ENCODE results near the gene DPPA4.

DPPA4 gene

GRCh38 chr3:109278141-109278540 lies 59.2 kb downstream of the DPPA4 start:
- TF ChIP-seq, protein P1, sequence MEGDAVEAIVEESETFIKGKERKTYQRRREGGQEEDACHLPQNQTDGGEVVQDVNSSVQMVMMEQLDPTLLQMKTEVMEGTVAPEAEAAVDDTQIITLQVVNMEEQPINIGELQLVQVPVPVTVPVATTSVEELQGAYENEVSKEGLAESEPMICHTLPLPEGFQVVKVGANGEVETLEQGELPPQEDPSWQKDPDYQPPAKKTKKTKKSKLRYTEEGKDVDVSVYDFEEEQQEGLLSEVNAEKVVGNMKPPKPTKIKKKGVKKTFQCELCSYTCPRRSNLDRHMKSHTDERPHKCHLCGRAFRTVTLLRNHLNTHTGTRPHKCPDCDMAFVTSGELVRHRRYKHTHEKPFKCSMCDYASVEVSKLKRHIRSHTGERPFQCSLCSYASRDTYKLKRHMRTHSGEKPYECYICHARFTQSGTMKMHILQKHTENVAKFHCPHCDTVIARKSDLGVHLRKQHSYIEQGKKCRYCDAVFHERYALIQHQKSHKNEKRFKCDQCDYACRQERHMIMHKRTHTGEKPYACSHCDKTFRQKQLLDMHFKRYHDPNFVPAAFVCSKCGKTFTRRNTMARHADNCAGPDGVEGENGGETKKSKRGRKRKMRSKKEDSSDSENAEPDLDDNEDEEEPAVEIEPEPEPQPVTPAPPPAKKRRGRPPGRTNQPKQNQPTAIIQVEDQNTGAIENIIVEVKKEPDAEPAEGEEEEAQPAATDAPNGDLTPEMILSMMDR (IDR thresholded peaks at IDR 0.05; ENCODE audit: low read depth, low read length) = no peak
- DNase-seq (ENCODE audit: extremely low read depth, low read depth) = no peak

Measured in AG09319 (cell line).